ENCODE results near the gene ELP5.

ELP5 gene

GRCh38 chr17:7296189-7296861 lies 44.3 kb downstream of the ELP5 start:
- intact Hi-C loops (cut with DNase I): loop anchor here (1.0 to 5.0 kb wide), 2 partner anchors 16 to 249 kb away; no protein-coding TSS in a partner anchor
- DNase-seq: peak; percentile 66 to 97 (median 78)

GRCh38 chr17:7304179-7304578 lies 52.2 kb downstream of the ELP5 start:
- intact Hi-C loops (cut with DNase I): no loop called here
- DNase-seq: no peak

GRCh38 chr17:7306911-7307685 lies 55.1 kb downstream of the ELP5 start, which contains the start of gene EIF5A:
Gene EIF5A (plus strand): TSS chr17:7307628. CDS start chr17:7309636, 2,008 bp downstream.
- peak; percentile 99 to 100 (median 99) for DNase-seq
- intact Hi-C loops (cut with DNase I): loop anchor here (2.0 kb wide), 2 partner anchors 22 to 54 kb away; partner anchors contain the start of genes ELP5 and NEURL4

- intact Hi-C loops (cut with DNase I): loop anchor here (2.0 kb wide), 2 partner anchors 21 to 55 kb away; partner anchors contain the start of genes ELP5 and NEURL4
- DNase-seq: peak in 5 of 10 donors; percentile 29 to 91 (median 42)
These were observed 55.9 kb downstream of the ELP5 start for GRCh38 chr17:7307686-7308624.

GRCh38 chr17:7308625-7309433 lies 56.8 kb downstream of the ELP5 start:
- intact Hi-C loops (cut with DNase I): no loop called here
- peak in 8 of 10 donors; percentile 32 to 89 (median 55) for DNase-seq

Measured in posterior cingulate gyrus (tissue), 11 donors.